Endothelial cell (in vitro differentiated cells): ENCODE results near the gene CUL3. TPM values are rescaled to one million over a fixed set of nuclear protein-coding genes. Genes with fewer than 3 reads are reported as not detected.

Experiments used
- DNase-seq: peaks from one replicate; pipeline ENCODE4 v3.0.0; 2021; ENCODE audit warnings: low spot score
- H3K27ac Mint-ChIP-seq: one replicate; pipeline ENCODE4 v1.8.0; 2021; ENCODE audit warnings: mixed read lengths, inconsistent platforms; ENCODE audit not compliant: unreplicated experiment
- H3K27me3 Mint-ChIP-seq: one replicate; pipeline ENCODE4 v1.8.0; 2021; ENCODE audit warnings: mild to moderate bottlenecking, moderate library complexity, mixed read lengths, inconsistent platforms; ENCODE audit not compliant: unreplicated experiment
- H3K36me3 Mint-ChIP-seq: one replicate; pipeline ENCODE4 v1.8.0; 2021; ENCODE audit warnings: mild to moderate bottlenecking, low read depth, mixed read lengths, inconsistent platforms; ENCODE audit not compliant: unreplicated experiment
- H3K4me1 Mint-ChIP-seq: one replicate; pipeline ENCODE4 v1.8.0; 2021; ENCODE audit warnings: mild to moderate bottlenecking, mixed read lengths, inconsistent platforms; ENCODE audit not compliant: unreplicated experiment
- H3K4me3 Mint-ChIP-seq: one replicate; pipeline ENCODE4 v1.8.0; 2021; ENCODE audit warnings: mild to moderate bottlenecking, mixed read lengths, inconsistent platforms; ENCODE audit not compliant: unreplicated experiment
- H3K9me3 Mint-ChIP-seq: one replicate; pipeline ENCODE4 v1.8.0; 2021; ENCODE audit warnings: mixed read lengths, inconsistent platforms; ENCODE audit not compliant: unreplicated experiment
- CTCF ChIP-seq: fragments of 200-600 bp; sonication (generic); IDR thresholded peaks from one replicate; pipeline ENCODE4 v1.5.0; 2021; ENCODE audit warnings: antibody characterized with exemption; ENCODE audit not compliant: unreplicated experiment
- total RNA-seq: library from RNA; stranded (reverse); fragmentation: NEBNext Ultra II Directional; extraction: Animal tissue kit (Norgen Biotek cat#: 25700); gene quantifications from one replicate; pipeline ENCODE4 v1.2.1, GENCODE V29; 2021; ENCODE audit not compliant: unreplicated experiment

The CUL3 gene
- total RNA-seq, 1 donor from 2014 or later, result 138 TPM

GRCh38 chr2:224448236-224448635, 136.9 kb downstream of the CUL3 start:
- no peak for DNase-seq
- no peaks in the 10 kb centered on the region for H3K36me3 Mint-ChIP-seq
- peaks cover 5% of the 10 kb centered on the region for H3K27me3 Mint-ChIP-seq
- H3K4me1 Mint-ChIP-seq, result peaks cover 13% of the 10 kb centered on the region
- H3K4me3 Mint-ChIP-seq, result no peak overlapping the region
- TF ChIP-seq CTCF, result no peak
- no peaks in the 10 kb centered on the region for H3K9me3 Mint-ChIP-seq
- H3K27ac Mint-ChIP-seq, result no peak overlapping the region

DNA sequence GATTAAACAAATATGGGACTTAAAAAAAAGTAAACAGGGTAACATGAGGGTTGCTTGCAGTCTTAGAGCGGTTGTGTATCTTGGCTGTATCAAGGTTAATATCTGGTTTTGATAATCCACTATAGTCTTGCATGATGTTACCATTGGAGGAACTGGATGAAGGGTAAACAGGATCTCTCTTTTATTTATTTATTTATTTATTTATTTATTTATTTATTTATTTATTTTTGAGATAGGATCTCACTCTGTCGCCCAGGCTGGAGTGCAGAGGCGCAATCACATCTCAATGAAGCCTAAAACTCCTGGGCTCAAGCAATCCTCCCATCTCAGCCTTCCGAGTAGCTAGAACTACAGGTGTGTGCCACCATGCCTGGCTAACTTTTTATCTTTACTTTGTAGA, 140.4 kb downstream of the CUL3 start:
- Mint-ChIP-seq H3K9me3 (no peaks in the 10 kb centered on the region), H3K27me3 (peaks cover 8% of the 10 kb centered on the region), H3K4me1 (peaks cover 20% of the 10 kb centered on the region), H3K27ac (no peak overlapping the region), H3K36me3 (peaks cover 4% of the 10 kb centered on the region), H3K4me3 (no peak overlapping the region)
- no peak for DNase-seq
- TF ChIP-seq CTCF, result no peak

DNA sequence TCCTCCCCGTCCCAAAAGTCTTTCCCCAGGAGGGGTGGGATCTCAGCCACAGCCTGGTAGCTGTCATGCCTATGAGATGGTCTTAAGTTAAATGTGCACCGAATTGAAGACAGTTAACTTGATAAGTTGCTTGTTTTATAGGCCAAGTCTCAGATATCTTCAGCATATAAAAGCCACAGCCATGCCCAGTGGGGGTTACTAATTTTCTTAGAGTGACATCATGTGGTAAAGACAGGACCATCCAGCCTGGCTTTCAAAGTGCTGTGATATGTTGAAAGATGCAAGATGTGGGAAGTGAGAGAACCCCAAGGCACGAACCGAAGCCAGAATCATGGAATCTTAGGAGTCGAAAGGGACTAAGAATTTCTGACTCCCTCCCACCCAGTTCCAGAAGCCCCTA, 141.1 kb downstream of the CUL3 start:
- DNase-seq, result no peak
- no peak for TF ChIP-seq CTCF
- H3K27me3 Mint-ChIP-seq, result peaks cover 8% of the 10 kb centered on the region
- H3K36me3 Mint-ChIP-seq, result peaks cover 5% of the 10 kb centered on the region
- H3K27ac Mint-ChIP-seq, result no peak overlapping the region
- H3K4me1 Mint-ChIP-seq, result peaks cover 18% of the 10 kb centered on the region
- no peak overlapping the region for H3K4me3 Mint-ChIP-seq
- no peaks in the 10 kb centered on the region for H3K9me3 Mint-ChIP-seq

- Mint-ChIP-seq H3K4me1 (peaks cover 14% of the 10 kb centered on the region), H3K27ac (peak overlapping the region; percentile 79), H3K36me3 (peaks cover 9% of the 10 kb centered on the region), H3K9me3 (no peaks in the 10 kb centered on the region), H3K4me3 (peak overlapping the region; percentile 83), H3K27me3 (peaks cover 8% of the 10 kb centered on the region)
- TF ChIP-seq CTCF, result no peak
- no peak for DNase-seq
Observed at GRCh38 chr2:224442071-224442967, 142.8 kb downstream of the CUL3 start.

GRCh38 chr2:224440988-224441387, 144.2 kb downstream of the CUL3 start:
- Mint-ChIP-seq H3K36me3 (peaks cover 12% of the 10 kb centered on the region), H3K27ac (no peak overlapping the region), H3K9me3 (no peaks in the 10 kb centered on the region), H3K4me1 (peaks cover 14% of the 10 kb centered on the region), H3K4me3 (no peak overlapping the region), H3K27me3 (peaks cover 8% of the 10 kb centered on the region)
- no peak for TF ChIP-seq CTCF
- no peak for DNase-seq
